ENCODE data around the gene FARSA. TPM values are rescaled to one million over a fixed set of nuclear protein-coding genes. Genes with fewer than 3 reads are reported as not detected.

The FARSA gene
- total RNA-seq, 6 donors from 2014 or later, result 35.3 to 104 (median 53.4) TPM

GRCh38 chr19:12975221-12975741 lies 41.8 kb upstream of the FARSA start:
- Histone ChIP-seq H3K4me1 (peaks cover 0 to 3% (median 0%) of the 10 kb centered on the region in 4 donors), H3K4me3 (no peak overlapping the region), H3K36me3 (no peaks in the 10 kb centered on the region), H3K27me3 (no peaks in the 10 kb centered on the region), H3K9me3 (no peaks in the 10 kb centered on the region), H3K27ac (no peak overlapping the region)
- no peak for ATAC-seq (ENCODE audit: low FRiP score in 2 of 2)
- TF ChIP-seq CTCF (IDR thresholded peaks at IDR 0.05) (no peak), POLR2AphosphoS5 (IDR thresholded peaks at IDR 0.05) (no peak), EP300 (IDR thresholded peaks at IDR 0.05) (no peak), POLR2A (IDR thresholded peaks at IDR 0.05) (no peak)
- 70% methylated on average over 14 of the region's 17 CpGs; no CpG with 5 or more reads in 1 of the 2 donors for WGBS, 2 donors
- no peak for DNase-seq

GRCh38 chr19:12974301-12975220 lies 41.0 kb upstream of the FARSA start:
- 61 to 71% methylated on average over 8 to 15 of the region's 19 CpGs for WGBS, 2 donors
- H3K4me1 ChIP-seq, result peaks cover 0 to 3% (median 0%) of the 10 kb centered on the region in 4 donors
- no peak overlapping the region for H3K27ac ChIP-seq
- H3K9me3 ChIP-seq, result no peaks in the 10 kb centered on the region
- no peak overlapping the region for H3K4me3 ChIP-seq
- H3K27me3 ChIP-seq, result no peaks in the 10 kb centered on the region
- TF ChIP-seq POLR2AphosphoS5 (IDR thresholded peaks at IDR 0.05), result no peak
- no peak for TF ChIP-seq EP300 (IDR thresholded peaks at IDR 0.05)
- TF ChIP-seq POLR2A (IDR thresholded peaks at IDR 0.05), result no peak
- no peak for TF ChIP-seq CTCF (IDR thresholded peaks at IDR 0.05)
- ATAC-seq (ENCODE audit: low FRiP score in 2 of 2), result no peak
- DNase-seq, result peak in 1 of 2 donors; percentile 84
- no peaks in the 10 kb centered on the region for H3K36me3 ChIP-seq

- WGBS, 2 donors, result 87 to 89% methylated on average over 16 of the region's 16 CpGs
- Histone ChIP-seq H3K27ac (no peak overlapping the region), H3K36me3 (no peaks in the 10 kb centered on the region), H3K4me3 (no peak overlapping the region), H3K27me3 (no peaks in the 10 kb centered on the region), H3K9me3 (no peaks in the 10 kb centered on the region), H3K4me1 (peaks cover 0 to 3% (median 0%) of the 10 kb centered on the region in 4 donors)
- no peak for ATAC-seq (ENCODE audit: low FRiP score in 2 of 2)
- TF ChIP-seq CTCF (IDR thresholded peaks at IDR 0.05), result no peak
- TF ChIP-seq EP300 (IDR thresholded peaks at IDR 0.05), result no peak
- TF ChIP-seq POLR2A (IDR thresholded peaks at IDR 0.05), result no peak
- TF ChIP-seq POLR2AphosphoS5 (IDR thresholded peaks at IDR 0.05), result no peak
- DNase-seq, result no peak
Measured at GRCh38 chr19:12973236-12973635, 39.7 kb upstream of the FARSA start.

- Histone ChIP-seq H3K36me3 (no peaks in the 10 kb centered on the region), H3K9me3 (no peaks in the 10 kb centered on the region), H3K27me3 (no peaks in the 10 kb centered on the region), H3K4me3 (no peak overlapping the region), H3K27ac (no peak overlapping the region), H3K4me1 (peaks cover 3 to 6% (median 5%) of the 10 kb centered on the region in 4 donors)
- WGBS, 2 donors, result 86 to 93% methylated on average over 7 of the region's 7 CpGs
- TF ChIP-seq EP300 (IDR thresholded peaks at IDR 0.05) (no peak), POLR2AphosphoS5 (IDR thresholded peaks at IDR 0.05) (no peak), CTCF (IDR thresholded peaks at IDR 0.05) (no peak), POLR2A (IDR thresholded peaks at IDR 0.05) (no peak)
- no peak for ATAC-seq (ENCODE audit: low FRiP score in 2 of 2)
- no peak for DNase-seq
Measured at GRCh38 chr19:12970070-12970820, 36.7 kb upstream of the FARSA start.

All from upper lobe of left lung (tissue), 6 donors.